Measurements from ENCODE around the gene ATE1.
"Not testable (repeated sequence)": the region's sequence is repeated elsewhere in the genome, so short reads cannot be mapped to it uniquely, and the experiment has no call there.

The ATE1 gene

GRCh38 chr10:121927318-121927840, 452 bp downstream of the ATE1 start:
- no peaks in the 10 kb centered on the region for H3K27me3 ChIP-seq (ENCODE audit: control insufficient read depth, insufficient read depth, low read length)
- peak overlapping the region; percentile 73 for H3K4me3 ChIP-seq (ENCODE audit: low read length)
- H3K9me3 ChIP-seq (ENCODE audit: control insufficient read depth, low read depth, low read length), result no peaks in the 10 kb centered on the region
- peak overlapping the region; percentile 96 for H3K9ac ChIP-seq (ENCODE audit: low read length)
- peaks cover 12% of the 10 kb centered on the region for H3K36me3 ChIP-seq (ENCODE audit: control insufficient read depth, low read depth, low read length)
- H3K27ac ChIP-seq (ENCODE audit: low read length), result peak overlapping the region; percentile 84
- peaks cover 6% of the 10 kb centered on the region for H3K4me1 ChIP-seq (ENCODE audit: control insufficient read depth, low read depth, low read length)

GRCh38 chr10:121926671-121927317, 1.0 kb downstream of the ATE1 start:
- no peaks in the 10 kb centered on the region for H3K9me3 ChIP-seq (ENCODE audit: control insufficient read depth, low read depth, low read length)
- peak overlapping the region; percentile 73 for H3K4me3 ChIP-seq (ENCODE audit: low read length)
- H3K27me3 ChIP-seq (ENCODE audit: control insufficient read depth, insufficient read depth, low read length), result no peaks in the 10 kb centered on the region
- peaks cover 6% of the 10 kb centered on the region for H3K4me1 ChIP-seq (ENCODE audit: control insufficient read depth, low read depth, low read length)
- H3K9ac ChIP-seq (ENCODE audit: low read length), result peak overlapping the region; percentile 96
- H3K36me3 ChIP-seq (ENCODE audit: control insufficient read depth, low read depth, low read length), result peaks cover 15% of the 10 kb centered on the region
- peak overlapping the region; percentile 84 for H3K27ac ChIP-seq (ENCODE audit: low read length)

GRCh38 chr10:121926157-121926556, 1.7 kb downstream of the ATE1 start:
- peak overlapping the region; percentile 73 for H3K4me3 ChIP-seq (ENCODE audit: low read length)
- peak overlapping the region; percentile 96 for H3K9ac ChIP-seq (ENCODE audit: low read length)
- peaks cover 6% of the 10 kb centered on the region for H3K4me1 ChIP-seq (ENCODE audit: control insufficient read depth, low read depth, low read length)
- H3K9me3 ChIP-seq (ENCODE audit: control insufficient read depth, low read depth, low read length), result no peaks in the 10 kb centered on the region
- peaks cover 19% of the 10 kb centered on the region for H3K36me3 ChIP-seq (ENCODE audit: control insufficient read depth, low read depth, low read length)
- no peaks in the 10 kb centered on the region for H3K27me3 ChIP-seq (ENCODE audit: control insufficient read depth, insufficient read depth, low read length)
- no peak overlapping the region for H3K27ac ChIP-seq (ENCODE audit: low read length)

GRCh38 chr10:121921238-121921931, 6.4 kb downstream of the ATE1 start:
- Histone ChIP-seq H3K4me3 (ENCODE audit: low read length) (no peak overlapping the region), H3K9me3 (ENCODE audit: control insufficient read depth, low read depth, low read length) (no peaks in the 10 kb centered on the region), H3K27ac (ENCODE audit: low read length) (no peak overlapping the region), H3K36me3 (ENCODE audit: control insufficient read depth, low read depth, low read length) (peaks cover 19% of the 10 kb centered on the region), H3K27me3 (ENCODE audit: control insufficient read depth, insufficient read depth, low read length) (no peaks in the 10 kb centered on the region), H3K9ac (ENCODE audit: low read length) (no peak overlapping the region), H3K4me1 (ENCODE audit: control insufficient read depth, low read depth, low read length) (peaks cover 3% of the 10 kb centered on the region)

- Histone ChIP-seq H3K9ac (ENCODE audit: low read length) (no peak overlapping the region), H3K9me3 (ENCODE audit: control insufficient read depth, low read depth, low read length) (no peaks in the 10 kb centered on the region), H3K27me3 (ENCODE audit: control insufficient read depth, insufficient read depth, low read length) (no peaks in the 10 kb centered on the region), H3K36me3 (ENCODE audit: control insufficient read depth, low read depth, low read length) (peaks cover 19% of the 10 kb centered on the region), H3K4me1 (ENCODE audit: control insufficient read depth, low read depth, low read length) (no peaks in the 10 kb centered on the region), H3K4me3 (ENCODE audit: low read length) (no peak overlapping the region), H3K27ac (ENCODE audit: low read length) (no peak overlapping the region)
Observed at GRCh38 chr10:121919666-121920065, 8.2 kb downstream of the ATE1 start.

- H3K36me3 ChIP-seq (ENCODE audit: control insufficient read depth, low read depth, low read length), result peaks cover 20% of the 10 kb centered on the region
- not testable (repeated sequence) for H3K9ac ChIP-seq (ENCODE audit: low read length); H3K4me3 ChIP-seq (ENCODE audit: low read length); H3K27me3 ChIP-seq (ENCODE audit: control insufficient read depth, insufficient read depth, low read length); H3K9me3 ChIP-seq (ENCODE audit: control insufficient read depth, low read depth, low read length); H3K4me1 ChIP-seq (ENCODE audit: control insufficient read depth, low read depth, low read length); H3K27ac ChIP-seq (ENCODE audit: low read length)
Observed at GRCh38 chr10:121918800-121919199, 9.0 kb downstream of the ATE1 start.

- Histone ChIP-seq H3K27ac (ENCODE audit: low read length) (no peak overlapping the region), H3K9me3 (ENCODE audit: control insufficient read depth, low read depth, low read length) (no peaks in the 10 kb centered on the region), H3K4me1 (ENCODE audit: control insufficient read depth, low read depth, low read length) (no peaks in the 10 kb centered on the region), H3K36me3 (ENCODE audit: control insufficient read depth, low read depth, low read length) (peaks cover 19% of the 10 kb centered on the region), H3K4me3 (ENCODE audit: low read length) (no peak overlapping the region), H3K27me3 (ENCODE audit: control insufficient read depth, insufficient read depth, low read length) (no peaks in the 10 kb centered on the region), H3K9ac (ENCODE audit: low read length) (no peak overlapping the region)
Observed at GRCh38 chr10:121914661-121915060, 13.2 kb downstream of the ATE1 start.

- Histone ChIP-seq H3K27me3 (ENCODE audit: control insufficient read depth, insufficient read depth, low read length) (no peaks in the 10 kb centered on the region), H3K36me3 (ENCODE audit: control insufficient read depth, low read depth, low read length) (peaks cover 19% of the 10 kb centered on the region), H3K4me3 (ENCODE audit: low read length) (no peak overlapping the region), H3K9me3 (ENCODE audit: control insufficient read depth, low read depth, low read length) (no peaks in the 10 kb centered on the region), H3K9ac (ENCODE audit: low read length) (no peak overlapping the region), H3K27ac (ENCODE audit: low read length) (no peak overlapping the region), H3K4me1 (ENCODE audit: control insufficient read depth, low read depth, low read length) (no peaks in the 10 kb centered on the region)
Observed at GRCh38 chr10:121911421-121911697, 16.5 kb downstream of the ATE1 start.

- Histone ChIP-seq H3K36me3 (ENCODE audit: control insufficient read depth, low read depth, low read length) (peaks cover 19% of the 10 kb centered on the region), H3K4me3 (ENCODE audit: low read length) (no peak overlapping the region), H3K27me3 (ENCODE audit: control insufficient read depth, insufficient read depth, low read length) (no peaks in the 10 kb centered on the region), H3K4me1 (ENCODE audit: control insufficient read depth, low read depth, low read length) (no peaks in the 10 kb centered on the region), H3K9me3 (ENCODE audit: control insufficient read depth, low read depth, low read length) (no peaks in the 10 kb centered on the region), H3K27ac (ENCODE audit: low read length) (no peak overlapping the region), H3K9ac (ENCODE audit: low read length) (no peak overlapping the region)
Observed at GRCh38 chr10:121910673-121911420, 17.0 kb downstream of the ATE1 start.

- no peaks in the 10 kb centered on the region for H3K27me3 ChIP-seq (ENCODE audit: control insufficient read depth, insufficient read depth, low read length)
- H3K36me3 ChIP-seq (ENCODE audit: control insufficient read depth, low read depth, low read length), result peaks cover 5% of the 10 kb centered on the region
- no peak overlapping the region for H3K9ac ChIP-seq (ENCODE audit: low read length)
- H3K4me3 ChIP-seq (ENCODE audit: low read length), result no peak overlapping the region
- H3K4me1 ChIP-seq (ENCODE audit: control insufficient read depth, low read depth, low read length), result peaks cover 3% of the 10 kb centered on the region
- no peak overlapping the region for H3K27ac ChIP-seq (ENCODE audit: low read length)
- H3K9me3 ChIP-seq (ENCODE audit: control insufficient read depth, low read depth, low read length), result no peaks in the 10 kb centered on the region
Observed at GRCh38 chr10:121904888-121905287, 22.9 kb downstream of the ATE1 start.

GRCh38 chr10:121900443-121901174, 27.2 kb downstream of the ATE1 start:
- H3K9me3 ChIP-seq (ENCODE audit: control insufficient read depth, low read depth, low read length), result no peaks in the 10 kb centered on the region
- peaks cover 7% of the 10 kb centered on the region for H3K4me1 ChIP-seq (ENCODE audit: control insufficient read depth, low read depth, low read length)
- H3K4me3 ChIP-seq (ENCODE audit: low read length), result no peak overlapping the region
- H3K27me3 ChIP-seq (ENCODE audit: control insufficient read depth, insufficient read depth, low read length), result no peaks in the 10 kb centered on the region
- H3K27ac ChIP-seq (ENCODE audit: low read length), result no peak overlapping the region
- H3K9ac ChIP-seq (ENCODE audit: low read length), result no peak overlapping the region
- peaks cover 20% of the 10 kb centered on the region for H3K36me3 ChIP-seq (ENCODE audit: control insufficient read depth, low read depth, low read length)

Measured in iPS-18a (cell line).